H1 (cell line): ENCODE results near the gene SPRR3. TPM values are rescaled to one million over a fixed set of nuclear protein-coding genes. Genes with fewer than 3 reads are reported as not detected.

Experiments used
- USF2 ChIP-seq: IDR thresholded peaks from 2 replicates; pipeline ENCODE4 v1.6.1; 2011; ENCODE audit warnings: low read length, improper control_type of control experiment
- polyA plus RNA-seq, 7 experiments: library from polyadenylated mRNA; depleted of rRNA in 3 of 7; stranded (reverse) in 5 of 7; unstranded in 2 of 7; fragments of >200 nt in 5 of 7; fragments of 200-250 nt in 2 of 7; gene quantifications; 1 replicate in 5 of 7; 2 replicates in 1 of 7; 4 replicates in 1 of 7; pipeline versions ENCODE4 v1.2.1 to v1.2.3, GENCODE V29; 2011 to 2013; ENCODE audit warnings: missing spikeins in 2 of 7, mixed read lengths in 2 of 7
- total RNA-seq: library from RNA; stranded (reverse); fragmentation: NEBNext Ultra II Directional; extraction: Animal tissue kit (Norgen Biotek cat#: 25700); gene quantifications from 2 replicates; pipeline ENCODE4 v1.2.1, GENCODE V29; 2021

Gene SPRR3
- total and polyA plus RNA-seq, 2 of the 8 experiments (the other 6 are each of a cell fraction or from before 2014, with no cell fraction given), result not detected

- no peak for TF ChIP-seq USF2
These were observed 44.0 kb upstream of the SPRR3 start (continued) for GRCh38 chr1:152957561-152957960.
